HepG2 (cell line): Measurements from ENCODE around the gene SEMA3F. TPM values are rescaled to one million over a fixed set of nuclear protein-coding genes. Genes with fewer than 3 reads are reported as not detected.

ENCODE experiments used
- AGO1 ChIP-seq: fragments of 200-400 bp; formaldehyde crosslinking; IDR thresholded peaks from 2 replicates; pipeline ENCODE4 v1.6.1; 2017; ENCODE audit warnings: mild to moderate bottlenecking, low read depth, low read length, moderate library complexity; ENCODE audit not compliant: poor library complexity, severe bottlenecking
- CREM ChIP-seq, 2 experiments: sonication (generic) in 1 of 2; formaldehyde crosslinking in 1 of 2; IDR thresholded peaks; 2 replicates each; pipeline versions ENCODE4 v1.4.0 to v1.6.1; 2016 to 2020; ENCODE audit warnings: antibody characterized with exemption in 1 of 2, mild to moderate bottlenecking in 1 of 2, missing genetic modification reagents in 1 of 2
- HIVEP1 ChIP-seq: sonication (generic); formaldehyde crosslinking; IDR thresholded peaks from 2 replicates; pipeline ENCODE4 v1.4.0; 2020; ENCODE audit warnings: mild to moderate bottlenecking, missing genetic modification reagents
- LCORL ChIP-seq, 2 experiments: fragments of 450-650 bp in 1 of 2; sonication (generic) in 1 of 2; formaldehyde crosslinking in 1 of 2; IDR thresholded peaks; 2 replicates each; pipeline versions ENCODE4 v1.5.0 to v1.6.1; 2017 to 2020; ENCODE audit warnings: antibody characterized with exemption in 1 of 2, missing genetic modification reagents in 1 of 2
- MED13 ChIP-seq: sonication (generic); formaldehyde crosslinking; IDR thresholded peaks from 2 replicates; pipeline ENCODE4 v1.5.0; 2020; ENCODE audit warnings: missing genetic modification reagents
- NCOR1 ChIP-seq: fragments of 200-600 bp; sonication (generic); IDR thresholded peaks from 2 replicates; pipeline ENCODE4 v1.7.0; 2017; ENCODE audit warnings: antibody characterized with exemption, low read length, borderline replicate concordance
- NFYC ChIP-seq: IDR thresholded peaks from 2 replicates; pipeline ENCODE4 v1.6.1; 2016; ENCODE audit warnings: missing genetic modification reagents, missing compliant biosample characterization
- ONECUT2 ChIP-seq: sonication (generic); formaldehyde crosslinking; IDR thresholded peaks from 2 replicates; pipeline ENCODE4 v1.4.0; 2020; ENCODE audit warnings: missing genetic modification reagents
- STAG1 ChIP-seq: sonication (generic); formaldehyde crosslinking; IDR thresholded peaks from 2 replicates; pipeline ENCODE4 v1.4.0; 2020; ENCODE audit warnings: missing genetic modification reagents
- TBL1XR1 ChIP-seq: fragments of 150-350 bp; IDR thresholded peaks from 2 replicates; pipeline ENCODE4 v1.6.1; 2014; ENCODE audit warnings: borderline replicate concordance, low read length; ENCODE audit not compliant: partially characterized antibody
- TCF7L2 ChIP-seq: IDR thresholded peaks from 2 replicates; pipeline ENCODE4 v1.6.1; 2011; ENCODE audit warnings: mild to moderate bottlenecking, low read depth, low read length, moderate library complexity
- YEATS2 ChIP-seq: sonication (generic); formaldehyde crosslinking; IDR thresholded peaks from 2 replicates; pipeline ENCODE4 v1.4.0; 2020; ENCODE audit warnings: missing genetic modification reagents, borderline replicate concordance
- ZNF672 ChIP-seq: sonication (generic); formaldehyde crosslinking; IDR thresholded peaks from 2 replicates; pipeline ENCODE4 v1.8.1; 2022; ENCODE audit warnings: missing genetic modification reagents
- ZNF713 ChIP-seq: sonication (generic); formaldehyde crosslinking; IDR thresholded peaks from 2 replicates; pipeline ENCODE4 v1.4.0; 2020; ENCODE audit warnings: mild to moderate bottlenecking, missing genetic modification reagents
- ZNF790 ChIP-seq: sonication (generic); formaldehyde crosslinking; IDR thresholded peaks from 2 replicates; pipeline ENCODE4 v1.8.0; 2022; ENCODE audit warnings: missing genetic modification reagents, mild to moderate bottlenecking, borderline replicate concordance
- ZSCAN31 ChIP-seq: sonication (generic); formaldehyde crosslinking; IDR thresholded peaks from 2 replicates; pipeline ENCODE4 v1.5.0; 2020; ENCODE audit warnings: low read depth, mild to moderate bottlenecking, missing genetic modification reagents
- polyA plus RNA-seq, 8 experiments: library from polyadenylated mRNA; depleted of rRNA in 3 of 8; stranded (reverse) in 7 of 8; unstranded in 1 of 8; fragments of >200 nt; fragmentation: Illumina TruSeq in 4 of 8; extraction: Trizol in 4 of 8; gene quantifications; 2 replicates each; pipeline versions ENCODE4 v1.2.1 to v1.2.3, GENCODE V29; 2011 to 2016; ENCODE audit warnings: low read depth in 4 of 8, missing spikeins in 1 of 8, mixed read lengths in 1 of 8; ENCODE audit not compliant: insufficient read depth in 1 of 8
- total RNA-seq, 5 experiments: library from RNA; depleted of rRNA; stranded (reverse); fragments of >200 nt; fragmentation: Illumina TruSeq; extraction: Trizol; gene quantifications; 2 replicates each; pipeline ENCODE4 v1.2.3, GENCODE V29; 2016; ENCODE audit warnings: low read depth in 1 of 5
- TF ChIP-seq, protein P1 (sequence below), 2 experiments: fragments of 450-650 bp in 1 of 2; sonication (generic) in 1 of 2; formaldehyde crosslinking; IDR thresholded peaks; 2 replicates each; pipeline versions ENCODE4 v1.5.0 to v1.8.0; 2020 to 2022; ENCODE audit warnings: mild to moderate bottlenecking in 1 of 2, missing genetic modification reagents in 1 of 2
- TF ChIP-seq, protein P2 (sequence below): sonication (generic); formaldehyde crosslinking; IDR thresholded peaks from 2 replicates; pipeline ENCODE4 v1.9.0; 2022; ENCODE audit warnings: missing genetic modification reagents, mild to moderate bottlenecking, borderline replicate concordance
- TF ChIP-seq, protein P3 (sequence below): IDR thresholded peaks from 2 replicates; pipeline ENCODE4 v1.6.1; 2012; ENCODE audit warnings: low read depth, low read length, improper control_type of control experiment
- TF ChIP-seq, protein P4 (sequence below): sonication (generic); formaldehyde crosslinking; IDR thresholded peaks from 2 replicates; pipeline ENCODE4 v1.8.0; 2022; ENCODE audit warnings: mild to moderate bottlenecking, missing genetic modification reagents, borderline replicate concordance
- TF ChIP-seq, protein P5 (sequence below): IDR thresholded peaks from 2 replicates; pipeline ENCODE4 v1.6.1; 2016; ENCODE audit warnings: low read depth, borderline replicate concordance
- TF ChIP-seq, protein P6 (sequence below): sonication (generic); formaldehyde crosslinking; IDR thresholded peaks from 2 replicates; pipeline ENCODE4 v1.5.0; 2020; ENCODE audit warnings: missing genetic modification reagents, mild to moderate bottlenecking, borderline replicate concordance

The SEMA3F gene
- total and polyA plus RNA-seq, 2 of the 13 experiments (the other 11 are each of a cell fraction or from before 2014, with no cell fraction given) = 7.6 to 17.2 TPM

DNA sequence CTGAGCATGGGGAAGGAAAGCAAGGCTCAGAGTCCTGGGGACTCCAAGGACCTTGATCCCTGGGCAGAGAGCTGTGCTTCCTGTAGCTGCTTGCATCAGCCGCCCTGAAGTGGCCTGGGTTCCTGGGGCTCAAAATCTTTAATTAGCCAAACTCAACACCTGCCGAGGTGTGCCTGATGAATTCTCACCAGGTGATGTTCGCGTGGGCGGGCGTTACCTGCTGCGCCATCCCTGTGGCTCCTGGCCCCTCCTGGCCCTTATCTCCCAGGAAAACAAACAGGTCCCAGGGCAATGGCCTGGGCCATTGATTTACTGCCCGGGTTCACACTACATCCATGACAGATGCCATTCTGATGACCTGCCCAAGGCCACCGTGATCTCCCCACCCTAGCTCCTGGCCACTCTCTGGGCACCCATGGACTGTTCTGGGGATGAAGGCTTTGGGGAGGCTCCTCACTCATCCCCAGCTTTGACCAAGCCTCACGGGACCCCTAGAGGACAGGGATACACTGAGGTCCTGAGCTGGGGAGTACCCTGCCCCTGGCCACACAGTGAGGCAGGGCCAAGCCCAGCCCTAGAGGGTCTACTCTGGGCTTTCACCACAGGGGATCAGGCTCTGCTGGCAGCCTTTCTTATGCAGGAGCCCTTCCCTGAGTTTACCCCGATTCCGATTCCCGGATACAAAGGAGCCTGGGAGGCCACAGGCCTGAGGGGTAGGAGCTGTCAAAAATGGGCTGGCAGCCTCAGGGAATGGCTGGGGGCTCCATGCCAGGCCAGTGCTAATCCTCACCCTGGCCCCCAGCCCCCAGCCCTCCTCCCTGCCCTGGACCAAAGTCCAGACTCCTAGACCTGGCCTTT is 55.6 kb downstream of the SEMA3F start (continued):
- no peak for TF ChIP-seq TCF7L2
- TF ChIP-seq NFYC = no peak
- TF ChIP-seq, protein P1, sequence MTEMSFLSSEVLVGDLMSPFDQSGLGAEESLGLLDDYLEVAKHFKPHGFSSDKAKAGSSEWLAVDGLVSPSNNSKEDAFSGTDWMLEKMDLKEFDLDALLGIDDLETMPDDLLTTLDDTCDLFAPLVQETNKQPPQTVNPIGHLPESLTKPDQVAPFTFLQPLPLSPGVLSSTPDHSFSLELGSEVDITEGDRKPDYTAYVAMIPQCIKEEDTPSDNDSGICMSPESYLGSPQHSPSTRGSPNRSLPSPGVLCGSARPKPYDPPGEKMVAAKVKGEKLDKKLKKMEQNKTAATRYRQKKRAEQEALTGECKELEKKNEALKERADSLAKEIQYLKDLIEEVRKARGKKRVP (CRISPR knock-in tag; IDR thresholded peaks at IDR 0.05) = peak in 1 of 2 experiments; percentile 97; a peak in 2 of 4 replicates
- TF ChIP-seq CREM (IDR thresholded peaks at IDR 0.05) = peak; percentile 79
- TF ChIP-seq CREM (CRISPR knock-in tag; IDR thresholded peaks at IDR 0.05) = no peak
- TF ChIP-seq, protein P2, sequence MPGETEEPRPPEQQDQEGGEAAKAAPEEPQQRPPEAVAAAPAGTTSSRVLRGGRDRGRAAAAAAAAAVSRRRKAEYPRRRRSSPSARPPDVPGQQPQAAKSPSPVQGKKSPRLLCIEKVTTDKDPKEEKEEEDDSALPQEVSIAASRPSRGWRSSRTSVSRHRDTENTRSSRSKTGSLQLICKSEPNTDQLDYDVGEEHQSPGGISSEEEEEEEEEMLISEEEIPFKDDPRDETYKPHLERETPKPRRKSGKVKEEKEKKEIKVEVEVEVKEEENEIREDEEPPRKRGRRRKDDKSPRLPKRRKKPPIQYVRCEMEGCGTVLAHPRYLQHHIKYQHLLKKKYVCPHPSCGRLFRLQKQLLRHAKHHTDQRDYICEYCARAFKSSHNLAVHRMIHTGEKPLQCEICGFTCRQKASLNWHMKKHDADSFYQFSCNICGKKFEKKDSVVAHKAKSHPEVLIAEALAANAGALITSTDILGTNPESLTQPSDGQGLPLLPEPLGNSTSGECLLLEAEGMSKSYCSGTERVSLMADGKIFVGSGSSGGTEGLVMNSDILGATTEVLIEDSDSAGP (CRISPR knock-in tag) = peak; percentile 42; the same call in 1 of the 2 replicates
- TF ChIP-seq MED13 = peak; percentile 11; the same call in 1 of the 2 replicates
- TF ChIP-seq AGO1 = no peak
- TF ChIP-seq ZSCAN31 (CRISPR knock-in tag) = no peak; the same call in 1 of the 2 replicates
- no peak for TF ChIP-seq YEATS2
- no peak for TF ChIP-seq LCORL (IDR thresholded peaks at IDR 0.05)
- TF ChIP-seq LCORL (CRISPR knock-in tag; IDR thresholded peaks at IDR 0.05) = no peak; the same call in none of the 2 replicates
- TF ChIP-seq STAG1 (CRISPR knock-in tag) = no peak
- TF ChIP-seq, protein P3, sequence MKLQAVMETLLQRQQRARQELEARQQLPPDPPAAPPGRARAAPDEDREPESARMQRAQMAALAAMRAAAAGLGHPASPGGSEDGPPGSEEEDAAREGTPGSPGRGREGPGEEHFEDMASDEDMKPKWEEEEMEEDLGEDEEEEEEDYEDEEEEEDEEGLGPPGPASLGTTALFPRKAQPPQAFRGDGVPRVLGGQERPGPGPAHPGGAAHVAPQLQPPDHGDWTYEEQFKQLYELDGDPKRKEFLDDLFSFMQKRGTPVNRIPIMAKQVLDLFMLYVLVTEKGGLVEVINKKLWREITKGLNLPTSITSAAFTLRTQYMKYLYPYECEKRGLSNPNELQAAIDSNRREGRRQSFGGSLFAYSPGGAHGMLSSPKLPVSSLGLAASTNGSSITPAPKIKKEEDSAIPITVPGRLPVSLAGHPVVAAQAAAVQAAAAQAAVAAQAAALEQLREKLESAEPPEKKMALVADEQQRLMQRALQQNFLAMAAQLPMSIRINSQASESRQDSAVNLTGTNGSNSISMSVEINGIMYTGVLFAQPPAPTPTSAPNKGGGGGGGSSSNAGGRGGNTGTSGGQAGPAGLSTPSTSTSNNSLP = peak; percentile 31; the same call in 1 of the 2 replicates
- TF ChIP-seq, protein P4, sequence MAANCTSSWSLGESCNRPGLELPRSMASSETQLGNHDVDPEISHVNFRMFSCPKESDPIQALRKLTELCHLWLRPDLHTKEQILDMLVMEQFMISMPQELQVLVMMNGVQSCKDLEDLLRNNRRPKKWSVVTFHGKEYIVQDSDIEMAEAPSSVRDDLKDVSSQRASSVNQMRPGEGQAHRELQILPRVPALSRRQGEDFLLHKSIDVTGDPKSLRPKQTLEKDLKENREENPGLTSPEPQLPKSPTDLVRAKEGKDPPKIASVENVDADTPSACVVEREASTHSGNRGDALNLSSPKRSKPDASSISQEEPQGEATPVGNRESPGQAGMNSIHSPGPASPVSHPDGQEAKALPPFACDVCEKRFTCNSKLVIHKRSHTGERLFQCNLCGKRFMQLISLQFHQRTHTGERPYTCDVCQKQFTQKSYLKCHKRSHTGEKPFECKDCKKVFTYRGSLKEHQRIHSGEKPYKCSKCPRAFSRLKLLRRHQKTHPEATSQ (CRISPR knock-in tag) = no peak
- no peak for TF ChIP-seq HIVEP1 (CRISPR knock-in tag)
- peak; percentile 82 for TF ChIP-seq NCOR1
- TF ChIP-seq TBL1XR1 = peak; percentile 66
- TF ChIP-seq, protein P5, sequence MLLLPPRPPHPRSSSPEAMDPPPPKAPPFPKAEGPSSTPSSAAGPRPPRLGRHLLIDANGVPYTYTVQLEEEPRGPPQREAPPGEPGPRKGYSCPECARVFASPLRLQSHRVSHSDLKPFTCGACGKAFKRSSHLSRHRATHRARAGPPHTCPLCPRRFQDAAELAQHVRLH (CRISPR knock-in tag) = no peak
- peak; percentile 95 for TF ChIP-seq ONECUT2 (CRISPR knock-in tag)
- no peak for TF ChIP-seq ZNF713 (CRISPR knock-in tag)
- TF ChIP-seq ZNF672 (CRISPR knock-in tag) = no peak
- TF ChIP-seq ZNF790 (CRISPR knock-in tag) = no peak
- TF ChIP-seq, protein P6, sequence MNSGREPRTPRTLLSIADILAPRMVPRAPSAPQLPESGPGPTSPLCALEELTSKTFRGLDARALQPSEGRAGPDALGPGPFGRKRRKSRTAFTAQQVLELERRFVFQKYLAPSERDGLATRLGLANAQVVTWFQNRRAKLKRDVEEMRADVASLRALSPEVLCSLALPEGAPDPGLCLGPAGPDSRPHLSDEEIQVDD (CRISPR knock-in tag) = no peak
